ENCODE measurements around the gene BFSP1.

Gene BFSP1

GRCh38 chr20:17469246-17470030 is 61.7 kb downstream of the BFSP1 start:
- Histone ChIP-seq H3K27ac (no peak overlapping the region), H3K4me3 (no peak overlapping the region)
- TF ChIP-seq CTCF (IDR thresholded peaks at IDR 0.05): no peak
- no peak for DNase-seq (ENCODE audit: low spot score)

DNA sequence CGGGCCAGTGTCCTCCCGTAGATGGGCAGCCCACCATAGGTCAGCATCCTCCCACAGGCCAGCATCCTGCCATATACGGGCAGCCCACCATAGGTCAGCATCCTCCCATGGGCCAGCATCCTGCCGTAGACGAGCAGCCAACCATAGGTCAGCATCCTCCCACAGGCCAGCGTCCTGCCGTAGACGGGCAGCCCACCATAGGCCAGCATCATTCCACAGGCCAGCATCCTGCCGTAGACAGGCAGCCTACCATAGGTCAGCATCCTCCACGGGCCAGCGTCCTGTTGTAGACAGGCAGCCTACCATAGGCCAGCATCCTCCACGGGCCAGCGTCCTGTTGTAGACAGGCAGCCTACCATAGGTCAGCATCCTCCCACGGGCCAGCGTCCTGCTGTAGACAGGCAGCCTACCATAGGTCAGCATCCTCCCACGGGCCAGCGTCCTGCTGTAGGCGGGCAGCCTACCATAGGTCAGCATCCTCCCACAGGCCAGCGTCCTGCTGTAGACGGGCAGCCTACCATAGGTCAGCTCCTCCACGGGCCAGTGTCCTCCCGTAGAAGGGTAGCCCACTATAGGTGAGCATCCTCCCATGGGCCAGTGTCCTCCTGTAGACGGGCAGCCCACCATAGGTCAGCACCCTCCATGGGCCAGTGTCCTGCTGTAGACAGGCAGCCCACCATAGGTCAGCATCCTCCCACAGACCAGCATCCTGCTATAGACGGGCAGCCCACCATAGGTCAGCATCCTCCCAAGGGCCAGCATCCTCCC is 62.9 kb downstream of the BFSP1 start:
- TF ChIP-seq CTCF (IDR thresholded peaks at IDR 0.05): no peak
- Histone ChIP-seq H3K4me3 (no peak overlapping the region), H3K27ac (no peak overlapping the region)
- DNase-seq (ENCODE audit: low spot score): no peak

DNA sequence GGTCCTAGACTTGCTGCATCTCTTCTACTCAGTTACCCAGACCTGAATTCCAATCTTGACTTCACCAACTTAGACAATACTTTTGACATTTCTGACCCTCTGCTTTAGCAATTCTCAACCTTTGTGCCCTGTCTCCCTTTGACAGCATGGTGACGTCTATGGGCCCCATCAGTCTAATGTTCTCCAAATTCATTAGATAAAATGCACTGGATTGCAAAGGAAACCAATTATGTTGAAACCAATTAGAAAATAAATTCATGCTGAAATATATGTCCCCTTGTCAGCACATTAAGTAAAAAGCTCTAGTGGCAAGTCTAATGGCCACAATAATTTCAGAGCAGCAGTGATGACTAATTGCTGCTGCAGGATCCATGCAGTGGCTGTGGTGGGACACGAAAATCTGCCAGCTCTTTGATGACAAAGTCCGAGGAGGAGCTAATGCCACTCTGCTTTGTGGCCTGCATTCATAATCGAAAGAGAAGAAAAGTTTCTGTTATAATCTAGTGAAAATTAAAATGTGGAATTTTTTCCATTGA is 64.0 kb downstream of the BFSP1 start:
- Histone ChIP-seq H3K4me3 (no peak overlapping the region), H3K27ac (no peak overlapping the region)
- no peak for TF ChIP-seq CTCF (IDR thresholded peaks at IDR 0.05)
- DNase-seq (ENCODE audit: low spot score): no peak

- H3K27ac ChIP-seq: no peak overlapping the region
- H3K4me3 ChIP-seq: no peak overlapping the region
- DNase-seq (ENCODE audit: low spot score): no peak
- no peak for TF ChIP-seq CTCF (IDR thresholded peaks at IDR 0.05)
Observed at GRCh38 chr20:17466641-17467040, 64.5 kb downstream of the BFSP1 start.

DNA sequence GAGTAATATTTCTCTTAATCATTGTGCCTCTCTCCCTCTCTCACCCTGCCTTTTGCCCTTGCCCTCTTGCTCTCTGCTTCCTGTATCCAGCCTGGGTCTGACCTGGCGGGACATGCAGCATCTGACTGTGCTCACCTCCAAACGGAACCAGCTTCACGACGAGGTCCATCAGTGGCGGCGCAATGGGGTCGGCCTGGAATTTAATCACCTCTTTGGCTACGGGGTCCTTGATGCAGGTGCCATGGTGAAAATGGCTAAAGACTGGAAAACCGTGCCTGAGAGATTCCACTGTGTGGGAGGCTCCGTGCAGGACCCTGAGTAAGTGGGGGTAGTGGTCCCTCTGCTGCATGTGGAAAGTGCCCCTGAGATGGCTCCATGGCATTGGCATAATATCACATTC is 65.9 kb downstream of the BFSP1 start:
- DNase-seq (ENCODE audit: low spot score): no peak
- H3K4me3 ChIP-seq: no peak overlapping the region
- TF ChIP-seq CTCF (IDR thresholded peaks at IDR 0.05): no peak
- no peak overlapping the region for H3K27ac ChIP-seq

- H3K4me3 ChIP-seq: no peak overlapping the region
- DNase-seq (ENCODE audit: low spot score): no peak
- H3K27ac ChIP-seq: no peak overlapping the region
- TF ChIP-seq CTCF (IDR thresholded peaks at IDR 0.05): no peak
Observed at GRCh38 chr20:17463711-17464110, 67.5 kb downstream of the BFSP1 start.
